Ectodermal cell (in vitro differentiated cells): ENCODE data around the gene GBGT1.
A peak's percentile ranks its signal among the peaks of the same experiment; 100 is the strongest.

Source experiments
- H3K27ac ChIP-seq: 2 replicates; pipeline ENCODE4 v1.7.0; 2013; ENCODE audit warnings: mild to moderate bottlenecking, low read depth, low read length; ENCODE audit not compliant: insufficient read depth, poor library complexity, severe bottlenecking
- H3K27me3 ChIP-seq: 2 replicates; pipeline ENCODE4 v1.7.0; 2013; ENCODE audit warnings: mild to moderate bottlenecking, low read length; ENCODE audit not compliant: insufficient read depth, control insufficient read depth, poor library complexity, severe bottlenecking
- H3K36me3 ChIP-seq: one replicate; pipeline ENCODE4 v1.7.0; 2013; ENCODE audit warnings: low read length; ENCODE audit not compliant: control insufficient read depth, insufficient read depth
- H3K4me1 ChIP-seq: one replicate; pipeline ENCODE4 v1.7.0; 2013; ENCODE audit warnings: low read length; ENCODE audit not compliant: control insufficient read depth, insufficient read depth
- H3K4me3 ChIP-seq: 2 replicates; pipeline ENCODE4 v1.7.0; 2013; ENCODE audit warnings: low read depth, low read length, control low read depth; ENCODE audit not compliant: insufficient read depth
- H3K9me3 ChIP-seq: 2 replicates; pipeline ENCODE4 v1.7.0; 2013; ENCODE audit warnings: mild to moderate bottlenecking, low read length, moderate library complexity; ENCODE audit not compliant: control insufficient read depth
- WGBS, 2 experiments: methylation state at CpG; one replicate each; pipeline ENCODE4 v1.1.7; 2013; ENCODE audit warnings: missing lambda C conversion rate in 2 of 2; 5-methylcytosine and 5-hydroxymethylcytosine counted together

Gene GBGT1

GRCh38 chr9:133151601-133152525 is 11.9 kb downstream of the GBGT1 start:
- no peaks in the 10 kb centered on the region for H3K9me3 ChIP-seq
- WGBS, 2 experiments: 94% methylated on average over 14 of the region's 14 CpGs
- H3K36me3 ChIP-seq: no peaks in the 10 kb centered on the region
- no peak overlapping the region for H3K27ac ChIP-seq
- H3K4me1 ChIP-seq: peaks cover 14% of the 10 kb centered on the region
- H3K27me3 ChIP-seq: no peaks in the 10 kb centered on the region
- H3K4me3 ChIP-seq: no peak overlapping the region

GRCh38 chr9:133151041-133151440 is 12.7 kb downstream of the GBGT1 start:
- Histone ChIP-seq H3K27ac (no peak overlapping the region), H3K36me3 (no peaks in the 10 kb centered on the region)
- 91 to 95% methylated on average over 6 of the region's 6 CpGs for WGBS, 2 experiments

GRCh38 chr9:133149130-133150015 is 14.3 kb downstream of the GBGT1 start:
- H3K36me3 ChIP-seq: no peaks in the 10 kb centered on the region
- peak overlapping the region; percentile 2 for H3K27ac ChIP-seq
- no peaks in the 10 kb centered on the region for H3K9me3 ChIP-seq

More at GRCh38 chr9:133151041-133151440, 12.7 kb downstream of the GBGT1 start:
- no peaks in the 10 kb centered on the region for H3K27me3 ChIP-seq
- H3K4me3 ChIP-seq: no peak overlapping the region
- H3K4me1 ChIP-seq: peaks cover 14% of the 10 kb centered on the region
- no peaks in the 10 kb centered on the region for H3K9me3 ChIP-seq

GRCh38 chr9:133148199-133149129 is 15.2 kb downstream of the GBGT1 start:
- WGBS, 2 experiments: 5 to 6% methylated on average over 65 of the region's 65 CpGs
- H3K9me3 ChIP-seq: no peaks in the 10 kb centered on the region
- no peaks in the 10 kb centered on the region for H3K27me3 ChIP-seq
- no peaks in the 10 kb centered on the region for H3K36me3 ChIP-seq
- H3K4me3 ChIP-seq: peak overlapping the region; percentile 80
- peak overlapping the region; percentile 61 for H3K27ac ChIP-seq
- H3K4me1 ChIP-seq: peaks cover 20% of the 10 kb centered on the region

More at GRCh38 chr9:133149130-133150015, 14.3 kb downstream of the GBGT1 start:
- WGBS, 2 experiments: 3% methylated on average over 94 to 95 of the region's 95 CpGs
- Histone ChIP-seq H3K4me3 (peak overlapping the region; percentile 80), H3K27me3 (no peaks in the 10 kb centered on the region), H3K4me1 (peaks cover 14% of the 10 kb centered on the region)

- Histone ChIP-seq H3K9me3 (no peaks in the 10 kb centered on the region), H3K27ac (peak overlapping the region; percentile 61), H3K4me3 (peak overlapping the region; percentile 80), H3K4me1 (peaks cover 24% of the 10 kb centered on the region), H3K27me3 (no peaks in the 10 kb centered on the region), H3K36me3 (no peaks in the 10 kb centered on the region)
- WGBS, 2 experiments: 45 to 46% methylated on average over 14 of the region's 14 CpGs
Measured at GRCh38 chr9:133147412-133148198, 16.1 kb downstream of the GBGT1 start.

- no peaks in the 10 kb centered on the region for H3K9me3 ChIP-seq
- no peaks in the 10 kb centered on the region for H3K27me3 ChIP-seq
- no peak overlapping the region for H3K4me3 ChIP-seq
- H3K4me1 ChIP-seq: peaks cover 24% of the 10 kb centered on the region
- no peaks in the 10 kb centered on the region for H3K36me3 ChIP-seq
- H3K27ac ChIP-seq: no peak overlapping the region
- 66 to 67% methylated on average over 7 of the region's 7 CpGs for whole genome bisulfite sequencing, 2 experiments
Measured at GRCh38 chr9:133146746-133147411, 16.8 kb downstream of the GBGT1 start.

- Histone ChIP-seq H3K36me3 (no peaks in the 10 kb centered on the region), H3K27ac (no peak overlapping the region), H3K4me3 (no peak overlapping the region), H3K27me3 (no peaks in the 10 kb centered on the region), H3K4me1 (peaks cover 24% of the 10 kb centered on the region), H3K9me3 (no peaks in the 10 kb centered on the region)
- 88 to 90% methylated on average over 19 of the region's 19 CpGs for WGBS, 2 experiments
Measured at GRCh38 chr9:133144904-133145851, 18.5 kb downstream of the GBGT1 start.
